GM12864 (cell line): ENCODE measurements around the gene CPSF4L.
"Not testable (repeated sequence)": the region's sequence is repeated elsewhere in the genome, so short reads cannot be mapped to it uniquely, and the experiment has no call there.

Source experiments
- DNase-seq: peaks from one replicate; pipeline ENCODE4 v3.0.0-alpha.2; 2011; ENCODE audit warnings: low read depth
- H3K4me3 ChIP-seq: 2 replicates; pipeline ENCODE4 v1.5.1; 2011; ENCODE audit warnings: mild to moderate bottlenecking, low read depth, low read length, control low read depth
- TF ChIP-seq, protein P1 (sequence below): IDR thresholded peaks from 2 replicates; pipeline ENCODE4 v1.5.1; 2011; ENCODE audit warnings: low read depth, mild to moderate bottlenecking, moderate library complexity, low read length, control low read depth, inconsistent platforms; ENCODE audit errors: missing control alignments

The CPSF4L gene

DNA sequence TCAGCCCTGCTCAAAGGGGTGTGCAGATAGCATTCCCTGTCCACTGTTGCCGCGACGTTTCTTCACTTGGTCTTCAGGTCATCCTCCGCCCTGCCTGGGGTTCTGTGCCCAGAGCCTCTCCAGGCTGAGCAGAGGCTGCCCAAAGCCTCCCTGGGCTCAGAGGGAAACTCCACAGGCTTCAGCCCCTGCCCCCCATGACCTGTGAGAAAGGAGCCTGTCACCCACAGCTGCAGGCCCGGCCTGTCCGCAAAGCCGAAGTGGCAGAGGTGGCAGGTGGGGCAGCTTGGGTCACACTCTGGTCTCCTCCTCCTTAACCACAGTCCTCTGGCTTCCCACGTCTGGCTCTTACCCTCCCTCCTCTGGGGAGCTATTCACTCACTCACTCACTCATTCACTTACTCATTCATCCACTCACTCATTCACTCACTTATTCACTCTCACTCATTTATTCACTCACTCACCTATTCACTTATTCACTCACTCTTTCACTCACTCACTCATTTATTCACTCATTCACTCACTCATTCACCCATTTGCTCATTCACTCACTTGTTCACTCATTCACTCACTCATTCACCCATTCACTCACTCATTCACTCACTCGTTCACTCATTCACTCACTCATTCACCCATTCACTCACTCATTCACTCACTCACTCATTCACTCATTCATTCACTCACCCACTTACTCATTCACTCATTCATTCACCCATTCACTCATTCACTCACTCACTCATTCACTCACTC is 7.1 kb upstream of the CPSF4L start:
- H3K4me3 ChIP-seq: no peak overlapping the region
- TF ChIP-seq, protein P1, sequence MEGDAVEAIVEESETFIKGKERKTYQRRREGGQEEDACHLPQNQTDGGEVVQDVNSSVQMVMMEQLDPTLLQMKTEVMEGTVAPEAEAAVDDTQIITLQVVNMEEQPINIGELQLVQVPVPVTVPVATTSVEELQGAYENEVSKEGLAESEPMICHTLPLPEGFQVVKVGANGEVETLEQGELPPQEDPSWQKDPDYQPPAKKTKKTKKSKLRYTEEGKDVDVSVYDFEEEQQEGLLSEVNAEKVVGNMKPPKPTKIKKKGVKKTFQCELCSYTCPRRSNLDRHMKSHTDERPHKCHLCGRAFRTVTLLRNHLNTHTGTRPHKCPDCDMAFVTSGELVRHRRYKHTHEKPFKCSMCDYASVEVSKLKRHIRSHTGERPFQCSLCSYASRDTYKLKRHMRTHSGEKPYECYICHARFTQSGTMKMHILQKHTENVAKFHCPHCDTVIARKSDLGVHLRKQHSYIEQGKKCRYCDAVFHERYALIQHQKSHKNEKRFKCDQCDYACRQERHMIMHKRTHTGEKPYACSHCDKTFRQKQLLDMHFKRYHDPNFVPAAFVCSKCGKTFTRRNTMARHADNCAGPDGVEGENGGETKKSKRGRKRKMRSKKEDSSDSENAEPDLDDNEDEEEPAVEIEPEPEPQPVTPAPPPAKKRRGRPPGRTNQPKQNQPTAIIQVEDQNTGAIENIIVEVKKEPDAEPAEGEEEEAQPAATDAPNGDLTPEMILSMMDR: no peak
- DNase-seq: no peak

- DNase-seq: no peak
- TF ChIP-seq, protein P1: no peak
- no peak overlapping the region for H3K4me3 ChIP-seq
Observed at GRCh38 chr17:73267648-73268537, 6.2 kb upstream of the CPSF4L start.

- H3K4me3 ChIP-seq: no peak overlapping the region
- TF ChIP-seq, protein P1: no peak
- DNase-seq: no peak
Observed at GRCh38 chr17:73266796-73267195, 5.1 kb upstream of the CPSF4L start.

DNA sequence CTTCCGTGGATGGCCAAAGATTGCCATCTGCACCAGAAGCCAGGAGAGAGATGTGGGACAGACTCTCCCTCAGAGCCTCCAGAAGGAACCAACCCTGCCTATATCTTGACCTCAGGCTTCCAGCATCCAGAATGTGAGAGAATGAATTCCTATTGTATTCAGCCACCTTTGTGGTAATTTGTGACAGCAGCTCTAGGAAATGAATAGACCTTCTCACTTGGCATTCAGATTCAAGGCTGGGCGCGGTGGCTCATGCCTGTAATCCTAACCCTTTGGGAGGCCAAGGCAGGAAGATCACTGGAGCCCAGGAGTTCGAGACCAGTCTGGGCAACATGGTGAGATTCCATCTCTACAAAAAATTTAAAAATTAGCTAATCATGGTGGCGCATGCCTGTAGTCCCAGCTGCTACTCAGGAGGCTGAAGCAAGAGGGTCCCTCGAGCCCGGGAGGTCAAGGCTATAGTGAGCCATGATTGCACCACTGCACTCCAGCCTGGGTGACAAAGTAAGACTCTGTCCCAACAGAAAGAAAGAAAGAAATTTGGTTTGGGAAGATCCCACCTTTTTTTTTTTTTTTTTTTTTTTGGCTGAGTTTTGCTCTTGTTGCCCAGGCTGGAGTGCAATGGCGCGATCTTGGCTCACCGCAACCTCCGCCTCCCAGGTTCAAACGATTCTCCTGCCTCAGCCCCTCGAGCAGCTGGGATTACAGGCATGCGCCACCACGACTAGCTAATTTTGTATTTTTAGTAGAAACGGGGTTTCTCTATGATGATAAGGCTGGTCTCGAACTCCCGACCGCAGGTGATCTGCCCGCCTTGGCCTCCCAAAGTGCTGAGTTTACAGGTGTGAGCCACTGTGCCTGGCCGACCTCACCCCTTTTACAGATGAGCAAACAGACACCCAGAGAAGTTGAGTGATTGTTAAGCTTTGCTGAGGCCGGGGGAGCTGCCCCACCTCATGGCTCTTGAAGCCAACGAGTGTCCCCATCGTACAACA is 4.3 kb upstream of the CPSF4L start:
- DNase-seq: no peak
- H3K4me3 ChIP-seq: no peak overlapping the region
- TF ChIP-seq, protein P1: no peak

DNA sequence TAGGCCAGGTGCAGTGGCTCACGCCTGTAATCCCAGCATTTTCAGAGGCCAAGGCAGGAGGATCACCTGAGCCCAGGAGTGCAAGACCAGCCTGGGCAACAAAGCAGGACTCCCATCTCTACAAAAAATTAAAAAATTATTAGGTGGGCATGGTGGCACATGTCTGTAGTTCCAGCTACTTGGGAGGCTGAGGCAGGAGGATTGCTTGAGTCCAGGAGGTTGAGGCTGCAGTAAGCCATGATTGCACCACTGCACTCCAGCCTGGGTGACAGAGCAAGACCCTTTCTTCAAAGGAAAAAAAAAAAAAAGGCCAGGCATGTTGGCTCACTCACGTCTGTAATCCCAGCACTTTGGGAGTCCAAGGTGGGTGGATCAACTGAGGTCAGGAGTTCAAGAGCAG is 2.8 kb upstream of the CPSF4L start:
- not testable (repeated sequence) for DNase-seq, H3K4me3 ChIP-seq

DNA sequence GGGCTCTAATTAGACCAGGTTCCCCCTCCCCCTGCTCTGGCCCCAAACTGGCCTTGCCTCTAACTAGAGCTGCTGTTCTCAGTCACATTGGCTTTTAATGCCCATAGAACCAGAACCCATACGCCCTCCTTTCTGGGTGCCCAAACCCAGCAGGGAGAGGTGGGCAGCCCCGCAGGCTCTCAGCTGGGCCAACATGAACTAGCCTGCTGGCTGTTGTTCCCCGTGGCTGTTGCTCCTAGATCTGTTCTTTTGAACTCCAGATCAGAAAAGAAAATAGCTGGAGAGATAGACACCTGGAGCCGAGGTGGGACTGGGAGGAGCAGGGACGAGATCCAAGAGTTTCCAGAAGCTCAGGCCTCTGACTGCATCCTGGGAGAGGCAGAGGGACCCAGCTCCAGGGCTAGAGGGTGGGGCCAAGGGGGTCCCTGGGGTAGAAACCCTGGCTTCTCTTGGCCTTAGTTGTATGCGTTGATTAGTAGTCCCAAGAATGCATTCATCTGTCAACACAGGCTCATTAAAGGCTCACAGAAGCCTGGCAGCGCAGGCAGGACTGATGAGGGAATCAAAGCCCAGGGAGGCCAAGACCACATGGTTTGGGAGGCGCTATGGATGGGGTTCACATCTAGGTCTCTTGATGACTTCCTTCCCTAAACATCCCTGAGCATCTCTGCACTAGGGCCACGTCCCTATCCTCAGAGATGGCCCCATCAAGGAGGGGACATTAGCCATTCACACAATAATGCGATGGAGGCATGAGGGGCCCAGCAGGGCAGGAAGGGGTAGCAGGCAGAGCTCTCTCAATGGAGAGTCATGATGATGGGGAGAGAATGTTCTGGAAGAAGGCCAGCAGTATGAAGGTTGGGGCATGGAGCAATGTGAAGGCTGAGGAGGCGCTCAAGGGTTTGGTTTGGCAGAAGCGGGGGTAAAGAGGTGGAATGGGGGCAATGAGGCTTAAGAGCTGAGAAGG is 1.3 kb upstream of the CPSF4L start:
- no peak for DNase-seq
- no peak overlapping the region for H3K4me3 ChIP-seq
- TF ChIP-seq, protein P1: no peak
